Suprapubic skin (tissue), 4 donors: ENCODE data around the gene DNAH12. TPM values are rescaled to one million over a fixed set of nuclear protein-coding genes. Genes with fewer than 3 reads are reported as not detected.

Experiments used
- DNase-seq, 2 donors: peaks; one replicate each; pipeline ENCODE4 v3.0.0-alpha.2; 2019; ENCODE audit warnings: low spot score in 2 of 2
- H3K27ac ChIP-seq: fragments of 200-600 bp; sonication (generic); one replicate; pipeline ENCODE4 v1.5.1; 2019
- H3K27me3 ChIP-seq: fragments of 200-600 bp; sonication (generic); one replicate; pipeline ENCODE4 v1.5.1; 2019
- H3K36me3 ChIP-seq: fragments of 200-600 bp; sonication (generic); one replicate; pipeline ENCODE4 v1.5.1; 2019
- H3K4me1 ChIP-seq: fragments of 200-600 bp; sonication (generic); one replicate; pipeline ENCODE4 v1.5.1; 2019
- H3K4me3 ChIP-seq: fragments of 200-600 bp; sonication (generic); one replicate; pipeline ENCODE4 v1.5.1; 2019; ENCODE audit warnings: mild to moderate bottlenecking
- H3K9me3 ChIP-seq: fragments of 200-600 bp; sonication (generic); one replicate; pipeline ENCODE4 v1.5.1; 2019
- EP300 ChIP-seq: sonication (generic); formaldehyde crosslinking; IDR thresholded peaks from one replicate; pipeline ENCODE4 v1.6.1; 2017; ENCODE audit warnings: antibody characterized with exemption
- POLR2A ChIP-seq, 2 donors: fragments of 450-650 bp; IDR thresholded peaks; one replicate each; pipeline ENCODE4 v1.6.1; 2017; ENCODE audit warnings: antibody characterized with exemption in 2 of 2, mild to moderate bottlenecking in 2 of 2, moderate library complexity in 2 of 2
- POLR2AphosphoS5 ChIP-seq, 3 donors: sonication (generic); formaldehyde crosslinking; IDR thresholded peaks; one replicate each; pipeline ENCODE4 v1.6.1; 2017; ENCODE audit warnings: antibody characterized with exemption in 3 of 3
- WGBS: methylation state at CpG from one replicate; pipeline ENCODE4 v1.1.5; 2018; 5-methylcytosine and 5-hydroxymethylcytosine counted together
- total RNA-seq, 4 donors: library from RNA; depleted of rRNA; stranded (reverse); fragments of >200 nt; gene quantifications; one replicate each; pipeline ENCODE4 v1.1.0, GENCODE V29; 2016
- TF ChIP-seq, protein P1 (sequence below), 2 donors: fragments of 200-600 bp in 1 of 2; fragments of 450-650 bp in 1 of 2; sonication (generic) in 1 of 2; IDR thresholded peaks; one replicate each; pipeline ENCODE4 v1.5.1; 2016 to 2019; ENCODE audit warnings: antibody characterized with exemption in 2 of 2, mild to moderate bottlenecking in 1 of 2, moderate library complexity in 1 of 2

DNAH12 gene
- total RNA-seq, 4 donors from 2014 or later, result 0.73 TPM; not detected in 3

DNA sequence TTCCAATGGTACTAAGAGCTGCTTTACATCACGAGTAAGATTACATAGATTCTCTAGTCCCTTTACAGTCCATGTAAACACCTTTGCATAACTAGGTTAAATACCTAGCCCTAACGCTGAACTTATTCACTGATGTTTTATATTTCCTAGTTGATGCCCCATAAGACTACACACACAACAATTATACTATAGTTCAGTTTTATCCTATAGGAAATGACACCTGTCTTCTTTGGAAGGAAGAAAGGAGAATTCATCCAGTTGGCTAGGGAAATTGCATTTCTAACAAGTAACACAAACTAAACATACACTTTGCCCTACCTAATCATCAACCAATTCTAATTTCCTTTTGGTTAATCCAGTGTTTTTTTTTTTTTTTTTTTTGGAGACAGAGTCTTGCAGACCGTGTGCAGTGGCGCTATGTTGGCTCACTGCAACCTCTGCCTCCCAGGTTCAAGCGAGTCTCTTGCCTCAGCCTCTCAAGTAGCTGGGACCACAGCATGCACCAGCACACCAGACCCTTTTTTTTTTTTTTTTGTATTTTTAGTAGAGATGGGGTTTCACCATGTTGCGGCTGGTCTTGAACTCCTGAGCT, 25.8 kb upstream of the DNAH12 start:
- 74% methylated on average over 6 of the region's 6 CpGs for WGBS
- no peaks in the 10 kb centered on the region for H3K27me3 ChIP-seq
- H3K27ac ChIP-seq, result no peak overlapping the region
- no peak for TF ChIP-seq EP300
- TF ChIP-seq POLR2A (IDR thresholded peaks at IDR 0.05), result no peak
- TF ChIP-seq, protein P1, sequence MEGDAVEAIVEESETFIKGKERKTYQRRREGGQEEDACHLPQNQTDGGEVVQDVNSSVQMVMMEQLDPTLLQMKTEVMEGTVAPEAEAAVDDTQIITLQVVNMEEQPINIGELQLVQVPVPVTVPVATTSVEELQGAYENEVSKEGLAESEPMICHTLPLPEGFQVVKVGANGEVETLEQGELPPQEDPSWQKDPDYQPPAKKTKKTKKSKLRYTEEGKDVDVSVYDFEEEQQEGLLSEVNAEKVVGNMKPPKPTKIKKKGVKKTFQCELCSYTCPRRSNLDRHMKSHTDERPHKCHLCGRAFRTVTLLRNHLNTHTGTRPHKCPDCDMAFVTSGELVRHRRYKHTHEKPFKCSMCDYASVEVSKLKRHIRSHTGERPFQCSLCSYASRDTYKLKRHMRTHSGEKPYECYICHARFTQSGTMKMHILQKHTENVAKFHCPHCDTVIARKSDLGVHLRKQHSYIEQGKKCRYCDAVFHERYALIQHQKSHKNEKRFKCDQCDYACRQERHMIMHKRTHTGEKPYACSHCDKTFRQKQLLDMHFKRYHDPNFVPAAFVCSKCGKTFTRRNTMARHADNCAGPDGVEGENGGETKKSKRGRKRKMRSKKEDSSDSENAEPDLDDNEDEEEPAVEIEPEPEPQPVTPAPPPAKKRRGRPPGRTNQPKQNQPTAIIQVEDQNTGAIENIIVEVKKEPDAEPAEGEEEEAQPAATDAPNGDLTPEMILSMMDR (IDR thresholded peaks at IDR 0.05), result no peak
- TF ChIP-seq POLR2AphosphoS5 (IDR thresholded peaks at IDR 0.05), result no peak
- no peaks in the 10 kb centered on the region for H3K9me3 ChIP-seq
- H3K4me1 ChIP-seq, result no peaks in the 10 kb centered on the region
- peaks cover 65% of the 10 kb centered on the region for H3K36me3 ChIP-seq
- no peak for DNase-seq
- H3K4me3 ChIP-seq, result no peak overlapping the region

DNA sequence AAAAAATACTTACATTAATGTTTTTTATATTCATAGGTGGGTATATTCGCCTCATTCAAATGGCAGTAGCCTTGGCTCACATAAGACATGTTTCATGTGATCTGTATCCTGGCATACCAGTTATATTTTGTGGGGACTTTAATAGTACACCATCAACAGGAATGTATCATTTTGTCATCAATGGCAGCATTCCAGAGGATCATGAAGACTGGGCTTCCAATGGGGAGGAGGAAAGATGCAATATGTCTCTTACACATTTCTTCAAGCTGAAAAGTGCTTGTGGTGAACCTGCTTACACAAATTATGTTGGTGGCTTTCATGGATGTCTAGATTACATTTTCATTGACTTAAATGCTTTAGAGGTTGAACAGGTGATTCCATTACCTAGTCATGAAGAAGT, 15.4 kb upstream of the DNAH12 start:
- peaks cover 44% of the 10 kb centered on the region for H3K4me1 ChIP-seq
- H3K27ac ChIP-seq, result no peak overlapping the region
- DNase-seq, result no peak
- H3K27me3 ChIP-seq, result no peaks in the 10 kb centered on the region
- H3K9me3 ChIP-seq, result no peaks in the 10 kb centered on the region
- no peak overlapping the region for H3K4me3 ChIP-seq
- TF ChIP-seq, protein P1 (IDR thresholded peaks at IDR 0.05), result no peak
- TF ChIP-seq POLR2A (IDR thresholded peaks at IDR 0.05) (no peak), EP300 (no peak), POLR2AphosphoS5 (IDR thresholded peaks at IDR 0.05) (no peak)
- peaks cover 22% of the 10 kb centered on the region for H3K36me3 ChIP-seq
- WGBS, result 95% methylated on average over 1 of the region's 1 CpG

DNA sequence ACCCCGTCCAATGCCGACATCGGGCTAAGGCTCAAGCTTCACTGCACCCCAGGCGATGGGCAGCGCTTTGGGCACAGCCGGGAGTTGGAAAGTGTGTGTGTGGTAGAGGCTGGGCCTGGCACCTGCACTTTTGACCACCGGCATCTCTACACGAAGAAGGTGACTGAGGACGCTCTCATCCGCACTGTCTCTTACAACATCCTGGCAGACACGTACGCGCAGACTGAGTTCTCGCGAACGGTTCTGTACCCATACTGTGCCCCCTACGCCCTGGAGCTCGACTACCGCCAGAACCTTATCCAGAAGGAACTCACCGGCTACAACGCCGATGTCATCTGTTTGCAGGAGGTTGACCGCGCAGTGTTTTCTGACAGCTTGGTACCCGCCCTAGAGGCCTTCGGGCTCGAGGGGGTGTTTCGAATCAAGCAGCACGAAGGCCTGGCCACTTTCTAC, 13.0 kb upstream of the DNAH12 start:
- DNase-seq, result no peak
- no peaks in the 10 kb centered on the region for H3K9me3 ChIP-seq
- no peaks in the 10 kb centered on the region for H3K27me3 ChIP-seq
- TF ChIP-seq, protein P1 (IDR thresholded peaks at IDR 0.05), result no peak
- TF ChIP-seq POLR2AphosphoS5 (IDR thresholded peaks at IDR 0.05), result no peak
- no peak for TF ChIP-seq EP300
- TF ChIP-seq POLR2A (IDR thresholded peaks at IDR 0.05), result no peak
- peaks cover 12% of the 10 kb centered on the region for H3K36me3 ChIP-seq
- WGBS, result 0% methylated on average over 7 of the region's 29 CpGs
- H3K4me1 ChIP-seq, result peaks cover 44% of the 10 kb centered on the region
- peak overlapping the region; percentile 79 for H3K4me3 ChIP-seq
- H3K27ac ChIP-seq, result peak overlapping the region; percentile 93

DNA sequence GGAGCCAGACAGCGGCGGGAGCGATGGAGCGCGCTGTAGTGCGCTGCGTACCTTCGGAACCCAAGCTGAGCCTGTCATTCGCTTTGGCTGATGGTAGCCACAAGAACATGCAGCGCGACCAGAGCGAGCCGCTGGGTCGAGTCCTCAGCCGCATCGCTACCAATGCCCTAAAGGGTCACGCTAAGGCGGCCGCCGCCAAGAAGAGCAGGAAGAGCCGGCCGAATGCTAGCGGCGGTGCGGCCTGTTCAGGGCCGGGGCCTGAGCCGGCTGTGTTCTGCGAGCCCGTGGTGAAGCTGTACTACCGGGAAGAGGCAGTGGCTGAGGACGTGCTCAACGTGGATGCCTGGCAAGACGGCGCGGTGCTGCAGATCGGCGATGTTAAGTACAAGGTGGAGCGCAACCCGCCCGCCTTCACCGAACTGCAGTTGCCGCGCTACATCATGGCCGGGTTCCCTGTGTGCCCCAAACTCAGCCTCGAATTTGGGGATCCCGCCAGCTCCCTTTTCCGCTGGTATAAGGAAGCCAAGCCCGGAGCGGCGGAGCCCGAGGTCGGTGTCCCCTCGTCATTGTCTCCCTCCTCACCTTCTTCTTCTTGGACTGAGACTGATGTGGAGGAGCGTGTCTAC, 12.4 kb upstream of the DNAH12 start:
- peak; percentile 72 to 81 for DNase-seq
- H3K27ac ChIP-seq, result peak overlapping the region; percentile 93
- peaks cover 44% of the 10 kb centered on the region for H3K4me1 ChIP-seq
- TF ChIP-seq POLR2A (IDR thresholded peaks at IDR 0.05) (no peak), EP300 (no peak), POLR2AphosphoS5 (IDR thresholded peaks at IDR 0.05) (no peak)
- TF ChIP-seq, protein P1 (IDR thresholded peaks at IDR 0.05), result no peak
- peaks cover 12% of the 10 kb centered on the region for H3K36me3 ChIP-seq
- H3K27me3 ChIP-seq, result no peaks in the 10 kb centered on the region
- WGBS, result 0% methylated on average over 18 of the region's 54 CpGs
- no peaks in the 10 kb centered on the region for H3K9me3 ChIP-seq
- H3K4me3 ChIP-seq, result peak overlapping the region; percentile 79

DNA sequence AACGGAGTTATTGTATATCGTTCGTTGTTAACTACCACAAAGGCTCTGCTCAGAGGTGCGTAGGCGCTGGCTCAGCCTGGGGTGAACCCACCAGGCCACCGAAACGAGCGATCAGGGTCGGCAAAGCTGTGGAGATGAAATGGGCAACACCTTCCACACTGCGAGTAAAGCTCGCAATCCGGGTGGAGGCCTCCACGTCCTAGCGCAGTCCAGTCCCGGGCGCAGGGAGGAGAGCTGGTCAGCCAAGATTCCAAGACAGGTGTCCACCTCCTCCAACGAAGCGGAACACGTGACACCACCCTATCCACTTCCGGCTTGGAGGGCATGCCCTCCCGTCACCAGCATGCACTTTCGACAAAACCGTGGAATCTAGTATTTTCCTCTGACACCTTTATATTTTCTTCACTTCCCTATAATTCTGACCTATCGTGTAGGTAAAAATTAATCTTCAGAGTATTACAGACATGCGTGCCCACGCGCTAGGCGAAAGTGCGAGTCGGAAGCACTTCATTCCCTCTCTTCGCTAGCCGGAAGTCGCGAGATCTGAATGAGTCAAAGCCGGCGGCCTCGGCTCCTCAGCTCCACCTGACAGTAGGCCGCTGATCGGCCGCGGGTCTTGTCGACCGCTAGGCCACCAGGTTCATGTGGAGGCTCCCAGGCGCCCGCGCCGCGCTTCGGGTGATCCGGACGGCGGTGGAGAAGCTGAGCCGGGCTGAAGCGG, 11.8 kb upstream of the DNAH12 start, which contains the start of gene PDE12:
TSS of gene PDE12 (plus strand) at position 537 of the 721 bp plus-strand sequence. CDS start at position 643, 106 bp downstream.
- peaks cover 12% of the 10 kb centered on the region for H3K36me3 ChIP-seq
- TF ChIP-seq POLR2AphosphoS5 (IDR thresholded peaks at IDR 0.05) (peak in 1 of 3 donors; percentile 56), POLR2A (IDR thresholded peaks at IDR 0.05) (peak; percentile 17 to 79)
- TF ChIP-seq, protein P1 (IDR thresholded peaks at IDR 0.05), result no peak
- H3K27ac ChIP-seq, result peak within 1 kb of the TSS; percentile 93
- DNase-seq, result peak; percentile 92 to 94
- H3K27me3 ChIP-seq, result no peaks in the 10 kb centered on the region
- peak within 1 kb of the TSS; percentile 79 for H3K4me3 ChIP-seq
- H3K4me1 ChIP-seq, result peaks cover 44% of the 10 kb centered on the region
- H3K9me3 ChIP-seq, result no peaks in the 10 kb centered on the region
- under 1% methylated on average over 54 of the region's 54 CpGs for WGBS
